ENCODE measurements around the gene RHOF.
A peak's percentile ranks its signal among the peaks of the same experiment; 100 is the strongest.

RHOF gene

DNA sequence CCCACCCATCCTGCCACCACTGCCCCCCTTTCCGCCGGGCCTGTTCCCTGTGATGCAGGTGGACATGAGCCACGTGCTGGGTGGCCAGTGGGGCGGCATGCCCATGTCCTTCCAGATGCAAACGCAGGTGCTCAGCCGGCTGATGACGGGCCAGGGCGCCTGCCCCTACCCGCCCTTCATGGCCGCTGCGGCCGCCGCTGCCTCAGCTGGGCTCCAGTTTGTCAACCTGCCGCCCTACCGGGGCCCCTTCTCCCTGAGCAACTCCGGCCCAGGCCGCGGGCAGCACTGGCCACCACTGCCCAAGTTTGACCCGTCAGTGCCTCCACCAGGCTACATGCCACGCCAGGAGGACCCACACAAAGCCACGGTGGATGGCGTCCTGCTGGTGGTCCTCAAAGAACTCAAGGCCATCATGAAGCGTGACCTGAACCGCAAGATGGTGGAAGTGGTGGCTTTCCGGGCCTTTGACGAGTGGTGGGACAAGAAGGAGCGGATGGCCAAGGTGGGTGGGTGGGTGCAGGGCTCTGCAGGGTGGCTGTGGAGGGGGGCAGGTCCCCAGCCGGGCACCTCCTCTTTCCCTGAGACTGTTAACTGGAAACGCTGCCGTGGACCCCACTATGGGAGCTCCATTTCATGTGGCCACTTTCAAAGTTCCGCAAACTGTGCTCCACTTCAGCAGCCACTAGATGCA is 21.1 kb upstream of the RHOF start:
- in situ Hi-C loops (cut with HindIII; ENCODE audit: low pct_unique_long_range_greater_than_20kb, low sequenced_read_pairs): no loop called here
- DNase-seq (ENCODE audit: low read depth in 1 of 2, low spot score in 1 of 2): no peak
- no peak for TF ChIP-seq JUND (IDR thresholded peaks at IDR 0.05; ENCODE audit: low read depth)

DNA sequence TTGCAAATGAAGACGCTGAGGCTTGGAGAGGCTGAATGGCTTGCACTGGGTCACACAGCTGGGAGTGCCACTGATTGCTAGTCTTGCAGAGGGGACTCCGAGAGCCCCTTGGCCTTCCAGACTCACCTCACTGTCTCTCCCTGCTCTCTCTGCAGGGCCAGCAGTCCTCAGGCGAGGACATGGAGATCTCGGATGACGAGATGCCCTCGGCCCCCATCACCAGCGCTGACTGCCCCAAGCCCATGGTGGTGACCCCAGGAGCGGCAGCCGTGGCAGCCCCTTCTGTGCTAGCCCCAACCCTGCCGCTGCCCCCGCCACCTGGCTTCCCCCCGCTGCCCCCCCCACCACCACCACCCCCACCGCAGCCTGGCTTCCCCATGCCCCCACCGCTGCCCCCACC is 20.5 kb upstream of the RHOF start:
- no peak for TF ChIP-seq JUND (IDR thresholded peaks at IDR 0.05; ENCODE audit: low read depth)
- in situ Hi-C loops (cut with HindIII; ENCODE audit: low pct_unique_long_range_greater_than_20kb, low sequenced_read_pairs): no loop called here
- no peak for DNase-seq (ENCODE audit: low read depth in 1 of 2, low spot score in 1 of 2)

- in situ Hi-C loops (cut with HindIII; ENCODE audit: low pct_unique_long_range_greater_than_20kb, low sequenced_read_pairs): no loop called here
- DNase-seq (ENCODE audit: low read depth in 1 of 2, low spot score in 1 of 2): no peak
- TF ChIP-seq JUND (IDR thresholded peaks at IDR 0.05; ENCODE audit: low read depth): no peak
Measured at GRCh38 chr12:121812921-121813896, 19.7 kb upstream of the RHOF start.

DNA sequence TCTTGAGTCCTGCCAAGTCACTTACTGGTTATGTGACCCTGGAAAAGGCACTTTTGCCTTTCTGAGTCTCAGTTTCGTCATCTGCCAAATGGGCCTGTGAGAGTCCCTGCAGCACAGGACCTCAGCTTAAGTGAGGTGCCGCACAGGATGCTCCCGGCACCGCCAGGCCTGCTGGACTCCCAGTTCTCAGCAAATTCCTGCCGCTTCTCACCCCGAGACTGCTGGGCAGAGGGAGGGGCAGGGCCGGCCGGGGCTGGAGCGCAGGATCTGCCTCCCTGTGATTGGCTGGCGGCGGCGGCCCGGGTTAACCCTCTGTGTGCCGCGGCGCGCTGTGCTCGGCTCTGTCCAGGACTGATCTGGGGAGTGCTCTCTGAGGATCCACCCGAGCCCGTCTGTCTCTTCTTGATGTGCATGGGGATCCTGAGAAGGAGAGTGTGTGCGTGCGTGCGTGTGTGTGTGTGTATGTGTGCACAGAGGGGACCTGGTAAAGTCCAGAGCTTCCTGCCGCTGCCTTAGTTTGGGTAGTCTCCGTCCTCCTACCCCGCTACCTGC is 18.9 kb upstream of the RHOF start:
- DNase-seq (ENCODE audit: low read depth in 1 of 2, low spot score in 1 of 2): peak; percentile 89 to 100
- in situ Hi-C loops (cut with HindIII; ENCODE audit: low pct_unique_long_range_greater_than_20kb, low sequenced_read_pairs): no loop called here
- no peak for TF ChIP-seq JUND (IDR thresholded peaks at IDR 0.05; ENCODE audit: low read depth)

GRCh38 chr12:121811434-121812319 is 18.2 kb upstream of the RHOF start:
- DNase-seq (ENCODE audit: low read depth in 1 of 2, low spot score in 1 of 2): peak; percentile 78 to 88
- in situ Hi-C loops (cut with HindIII; ENCODE audit: low pct_unique_long_range_greater_than_20kb, low sequenced_read_pairs): no loop called here
- no peak for TF ChIP-seq JUND (IDR thresholded peaks at IDR 0.05; ENCODE audit: low read depth)

DNA sequence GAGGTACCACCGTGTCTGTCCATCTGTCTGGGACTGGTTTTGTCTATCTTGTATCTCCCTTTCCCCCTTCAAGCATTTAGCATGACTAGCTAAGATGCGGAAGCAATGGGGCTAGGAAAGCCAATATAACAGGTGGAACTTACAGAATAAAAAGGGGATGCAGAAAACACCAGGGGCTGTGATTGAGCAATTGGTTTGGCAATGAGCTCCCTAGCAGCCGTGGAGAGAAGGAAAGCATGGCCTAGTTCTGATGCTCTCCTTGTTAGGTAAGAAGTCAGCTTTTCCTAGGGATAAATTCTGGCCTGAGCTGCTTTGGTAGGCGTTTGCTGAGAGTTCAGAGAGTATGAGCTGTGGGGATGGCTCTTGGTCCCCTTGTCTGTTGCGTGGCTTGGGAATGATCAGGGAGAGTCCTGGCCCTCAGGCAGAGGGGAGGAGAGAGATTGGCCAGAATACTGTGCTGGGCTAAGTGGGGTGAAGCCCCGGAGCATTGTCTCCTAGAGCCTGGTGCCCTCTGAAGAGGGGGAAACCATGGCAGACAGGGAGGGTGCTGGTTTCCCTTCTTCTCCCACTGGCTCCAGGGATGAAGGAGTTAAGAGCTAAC is 17.4 kb upstream of the RHOF start:
- DNase-seq (ENCODE audit: low read depth in 1 of 2, low spot score in 1 of 2): no peak
- in situ Hi-C loops (cut with HindIII; ENCODE audit: low pct_unique_long_range_greater_than_20kb, low sequenced_read_pairs): no loop called here
- TF ChIP-seq JUND (IDR thresholded peaks at IDR 0.05; ENCODE audit: low read depth): no peak

GRCh38 chr12:121810234-121810817 is 16.8 kb upstream of the RHOF start:
- no peak for DNase-seq (ENCODE audit: low read depth in 1 of 2, low spot score in 1 of 2)
- TF ChIP-seq JUND (IDR thresholded peaks at IDR 0.05; ENCODE audit: low read depth): no peak
- in situ Hi-C loops (cut with HindIII; ENCODE audit: low pct_unique_long_range_greater_than_20kb, low sequenced_read_pairs): no loop called here

DNA sequence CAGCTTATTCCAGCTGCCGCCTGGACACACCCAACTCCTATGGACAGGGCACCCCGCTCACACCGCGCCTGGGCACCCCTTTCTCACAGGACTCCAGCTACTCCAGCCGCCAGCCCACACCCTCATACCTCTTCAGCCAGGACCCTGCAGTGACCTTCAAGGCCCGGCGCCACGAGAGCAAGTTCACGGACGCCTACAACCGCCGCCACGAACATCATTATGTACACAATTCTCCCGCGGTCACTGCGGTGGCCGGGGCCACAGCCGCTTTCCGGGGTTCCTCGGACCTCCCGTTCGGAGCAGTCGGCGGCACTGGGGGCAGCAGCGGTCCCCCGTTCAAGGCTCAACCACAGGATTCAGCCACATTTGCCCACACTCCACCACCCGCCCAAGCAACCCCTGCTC is 16.2 kb upstream of the RHOF start:
- DNase-seq (ENCODE audit: low read depth in 1 of 2, low spot score in 1 of 2): no peak
- no peak for TF ChIP-seq JUND (IDR thresholded peaks at IDR 0.05; ENCODE audit: low read depth)
- in situ Hi-C loops (cut with HindIII; ENCODE audit: low pct_unique_long_range_greater_than_20kb, low sequenced_read_pairs): no loop called here

DNA sequence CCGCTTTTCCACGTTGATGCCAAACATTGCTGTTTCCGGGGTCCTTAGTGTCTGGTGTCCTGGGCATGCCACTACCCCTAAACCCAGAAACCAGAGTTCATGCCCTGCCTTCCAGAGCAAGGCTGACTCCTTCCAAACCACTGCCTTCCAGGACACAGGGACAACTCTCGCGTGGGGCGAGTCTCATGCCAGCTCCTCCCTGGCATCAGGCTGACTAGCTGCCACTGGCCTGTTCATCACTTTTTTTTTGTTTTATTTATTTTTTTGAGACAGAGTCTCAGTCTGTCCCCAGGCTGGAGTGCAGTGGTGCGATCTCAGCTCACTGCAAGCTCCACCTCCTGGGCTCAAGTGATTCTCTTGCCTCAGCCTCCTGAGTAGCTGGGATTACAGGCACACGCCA is 15.1 kb upstream of the RHOF start:
- DNase-seq (ENCODE audit: low read depth in 1 of 2, low spot score in 1 of 2): no peak
- no peak for TF ChIP-seq JUND (IDR thresholded peaks at IDR 0.05; ENCODE audit: low read depth)
- in situ Hi-C loops (cut with HindIII; ENCODE audit: low pct_unique_long_range_greater_than_20kb, low sequenced_read_pairs): no loop called here

GRCh38 chr12:121807642-121808347 is 14.3 kb upstream of the RHOF start:
- in situ Hi-C loops (cut with HindIII; ENCODE audit: low pct_unique_long_range_greater_than_20kb, low sequenced_read_pairs): no loop called here
- TF ChIP-seq JUND (IDR thresholded peaks at IDR 0.05; ENCODE audit: low read depth): no peak

More at GRCh38 chr12:121807642-121808347, 14.3 kb upstream of the RHOF start:
- DNase-seq (ENCODE audit: low read depth in 1 of 2, low spot score in 1 of 2): no peak
